NCI-H2227 treated with DMSO at 0.1 percent for 48 hours (cell line): ENCODE measurements around the gene ASPSCR1.

Source experiments
- DNase-seq: peaks from one replicate; lab custom pipeline; 2025; lab: John Stamatoyannopoulos, UW

ASPSCR1 gene

GRCh38 chr17:81960130-81960958, 17.1 kb upstream of the ASPSCR1 start:
- no peak for DNase-seq

GRCh38 chr17:81961087-81961511, 16.3 kb upstream of the ASPSCR1 start, which contains the start of gene NOTUM:
Gene NOTUM (minus strand): TSS chr17:81961187. CDS start chr17:81960909, 278 bp downstream.
- no peak for DNase-seq

- no peak for DNase-seq
Observed at GRCh38 chr17:81961521-81962498, 15.6 kb upstream of the ASPSCR1 start.

GRCh38 chr17:81962499-81963441, 14.7 kb upstream of the ASPSCR1 start:
- no peak for DNase-seq

GRCh38 chr17:81964081-81964849, 13.2 kb upstream of the ASPSCR1 start:
- no peak for DNase-seq

GRCh38 chr17:81966343-81967243, 10.8 kb upstream of the ASPSCR1 start:
- peak; percentile 22 for DNase-seq

GRCh38 chr17:81967244-81967532, 10.2 kb upstream of the ASPSCR1 start:
- DNase-seq: no peak

- DNase-seq: peak; percentile 11
Observed at GRCh38 chr17:81967533-81968395, 9.7 kb upstream of the ASPSCR1 start.

GRCh38 chr17:81968396-81968745, 9.1 kb upstream of the ASPSCR1 start:
- DNase-seq: no peak

GRCh38 chr17:81968850-81969812, 8.3 kb upstream of the ASPSCR1 start:
- no peak for DNase-seq

GRCh38 chr17:81973432-81973831, 4.0 kb upstream of the ASPSCR1 start:
- no peak for DNase-seq

- no peak for DNase-seq
Observed at GRCh38 chr17:81976332-81977210, 858 bp upstream of the ASPSCR1 start.

- DNase-seq: no peak
Observed at GRCh38 chr17:81978524-81979298, 1.3 kb downstream of the ASPSCR1 start.

GRCh38 chr17:81980122-81980521, 2.7 kb downstream of the ASPSCR1 start:
- DNase-seq: no peak

GRCh38 chr17:81980707-81981343, 3.4 kb downstream of the ASPSCR1 start:
- no peak for DNase-seq
